ENCODE measurements around the gene ACSL4.
"Not testable (repeated sequence)": the region's sequence is repeated elsewhere in the genome, so short reads cannot be mapped to it uniquely, and the experiment has no call there.

ACSL4 gene

DNA sequence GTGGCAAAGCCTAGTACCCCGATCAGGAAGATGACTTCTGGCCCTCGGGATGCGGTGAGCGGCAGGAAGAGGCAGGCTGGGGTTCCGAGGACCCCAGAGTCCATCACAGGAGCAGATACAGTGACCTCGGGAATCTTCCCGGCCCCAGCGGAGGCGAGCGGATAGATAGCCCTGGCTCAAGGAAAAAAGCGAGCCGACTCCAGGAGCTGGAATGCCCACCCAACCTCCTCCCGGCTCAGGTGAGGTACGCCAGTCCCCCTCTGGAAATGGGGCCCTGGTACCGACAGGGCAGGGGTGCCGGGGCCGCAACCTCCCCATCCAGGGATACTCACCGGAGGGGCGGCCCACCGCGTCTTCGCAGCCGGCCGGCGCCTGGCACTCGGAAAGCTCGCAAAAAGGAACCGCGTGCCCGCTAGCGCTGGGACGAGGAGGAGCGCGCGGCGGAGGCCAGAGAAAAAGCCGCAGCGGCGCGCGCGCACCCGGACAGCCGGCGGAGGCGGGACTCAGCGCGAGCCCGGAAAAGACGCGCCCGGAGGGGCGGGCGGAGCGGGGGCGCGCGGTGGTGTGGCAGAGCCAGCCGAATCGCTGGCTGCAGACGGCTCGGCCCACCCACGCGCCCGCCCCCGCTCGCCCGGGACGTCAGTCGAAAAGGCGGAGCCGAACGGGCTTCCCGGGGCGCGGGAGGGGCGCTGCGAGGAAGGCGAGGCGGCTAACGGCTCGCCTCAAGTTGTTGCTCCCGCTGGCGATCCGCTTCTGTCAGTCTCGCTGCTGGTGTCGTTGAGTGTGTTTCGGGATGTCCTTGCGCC is at the start of gene ACSL4:
Gene ACSL4 (minus strand): TSS at position 451 of the 806 bp plus-strand sequence. CDS start 49,894 bp downstream, outside the sequence.
- DNase-seq: peak; percentile 46

DNA sequence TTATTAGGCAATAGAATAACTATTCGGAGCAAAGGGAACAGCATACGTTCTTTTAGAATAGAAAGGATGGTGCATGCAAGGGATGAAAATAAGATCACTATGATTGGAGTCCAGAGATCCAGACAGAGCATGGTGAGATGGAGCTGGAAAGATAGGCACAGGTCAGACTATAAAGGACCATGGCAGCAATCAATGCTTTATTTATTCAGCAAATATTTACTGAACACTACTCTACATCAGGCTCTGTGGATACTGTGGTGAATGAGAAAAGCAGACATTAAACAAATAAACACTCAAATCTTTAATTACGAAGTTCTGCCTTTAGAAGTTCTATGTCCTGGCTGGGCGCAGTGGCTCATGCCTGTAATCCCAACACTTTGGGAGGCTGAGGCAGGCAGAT is 44.7 kb upstream of the ACSL4 start:
- DNase-seq: no peak

DNA sequence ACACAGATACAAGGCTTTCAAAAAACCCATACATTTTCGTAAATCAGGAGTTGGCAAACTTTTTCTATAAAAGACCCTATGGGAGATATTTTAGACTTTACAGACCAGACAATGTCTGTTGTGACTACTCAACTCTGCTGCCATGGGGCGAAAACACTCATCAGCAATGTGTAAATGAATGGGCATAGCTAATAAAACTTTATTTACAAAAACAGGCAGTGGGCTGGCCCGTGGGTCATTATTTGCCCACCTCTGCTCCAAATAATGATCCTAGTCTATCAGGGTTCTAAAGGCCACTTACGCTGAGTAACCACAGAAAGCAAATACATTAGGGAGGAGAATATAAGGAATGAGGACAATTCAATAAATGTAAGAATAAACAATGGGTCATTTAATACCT is 43.9 kb upstream of the ACSL4 start:
- no peak for DNase-seq

DNA sequence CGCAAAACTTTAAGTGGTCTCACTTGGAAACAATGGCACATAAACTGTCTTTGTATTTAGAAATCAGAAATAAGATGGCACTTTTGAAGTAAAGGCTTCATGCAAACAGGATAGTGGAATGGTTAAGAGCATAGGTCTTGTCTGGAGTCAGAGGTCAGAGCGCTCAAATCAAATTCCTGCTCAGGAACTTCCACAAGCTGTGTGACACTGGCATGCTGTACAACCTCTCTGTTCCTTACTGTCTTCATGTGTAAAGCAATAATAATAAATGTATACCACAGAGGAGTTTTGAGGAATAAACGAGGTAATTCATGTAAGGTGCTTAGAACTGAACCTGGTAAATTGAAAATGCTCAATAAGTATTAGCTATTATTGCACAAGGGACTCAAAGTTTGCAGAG is 43.4 kb upstream of the ACSL4 start:
- no peak for DNase-seq

DNA sequence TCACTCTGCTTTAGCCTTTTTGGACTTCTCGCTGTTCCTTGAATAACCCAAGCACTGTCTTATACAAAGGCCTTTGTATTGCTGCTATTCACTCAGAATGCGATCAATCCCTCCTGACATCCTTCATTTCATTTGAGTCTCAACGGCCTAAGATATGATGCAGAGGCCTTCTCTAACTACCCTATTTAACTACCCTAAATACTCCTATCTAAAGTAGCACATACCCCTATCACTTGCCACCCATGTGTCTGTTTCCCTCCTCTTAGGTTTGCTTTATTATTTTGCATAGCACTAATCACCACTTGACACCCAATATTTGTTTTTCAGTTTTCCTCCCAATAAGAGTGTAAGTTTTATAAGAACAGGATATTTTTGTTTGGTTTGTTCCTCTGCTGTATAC is 42.3 kb upstream of the ACSL4 start:
- no peak for DNase-seq

DNA sequence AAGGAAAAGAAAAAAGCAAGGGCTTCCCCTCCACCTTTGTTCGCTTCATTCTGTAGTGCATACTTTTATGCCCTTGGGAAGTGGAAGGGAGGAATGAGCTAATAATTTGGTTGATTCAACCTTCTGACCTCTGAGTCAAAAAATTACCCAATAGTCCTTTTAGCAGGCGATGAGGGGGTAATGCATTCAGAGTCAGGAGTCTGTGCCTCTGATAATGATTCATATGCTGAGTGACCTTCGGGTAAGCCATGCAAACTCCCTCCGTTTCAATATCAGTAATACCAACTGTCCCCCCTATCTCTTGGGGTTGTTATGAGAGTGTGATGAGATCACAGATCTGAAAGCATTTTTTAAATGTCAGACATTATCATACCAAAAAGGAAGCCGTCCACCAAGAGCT is 41.6 kb upstream of the ACSL4 start:
- DNase-seq: no peak

DNA sequence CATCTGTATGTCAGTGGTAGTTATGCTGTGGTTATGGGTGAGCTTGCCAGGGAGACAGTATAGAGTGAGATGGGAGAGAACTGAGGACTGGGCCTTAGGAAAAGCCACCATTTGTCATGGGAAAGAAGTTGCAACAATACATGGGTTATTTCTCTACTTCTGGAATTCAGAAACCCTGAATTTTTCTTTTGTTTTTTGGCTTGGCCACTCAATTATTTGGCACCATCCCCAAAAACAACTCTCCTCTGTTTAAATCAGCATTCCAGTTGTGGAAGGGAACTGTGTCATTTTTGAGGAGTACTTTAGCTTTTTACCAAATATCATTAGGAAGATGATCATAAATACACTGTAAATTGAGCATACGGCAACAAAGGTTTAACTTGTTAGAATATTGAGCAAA is 41.1 kb upstream of the ACSL4 start:
- DNase-seq: no peak

DNA sequence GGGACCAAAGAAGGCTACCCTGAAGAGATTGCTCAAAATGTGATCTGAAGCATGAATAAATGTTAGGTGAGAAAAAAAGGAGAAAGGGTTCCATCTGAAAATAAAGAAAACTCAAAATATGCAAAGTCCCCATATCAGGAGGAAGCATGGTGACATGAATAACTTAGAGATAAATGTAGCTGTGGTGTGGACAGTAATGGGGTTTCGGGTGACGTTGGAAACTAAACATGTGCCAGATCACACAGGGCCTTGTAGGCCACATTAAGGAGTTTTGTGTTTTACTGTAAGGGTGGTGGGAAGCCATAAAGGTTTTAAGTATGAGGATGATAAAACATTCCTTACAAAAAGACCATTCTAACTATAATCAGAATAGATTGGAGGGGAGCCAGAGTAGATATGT is 40.3 kb upstream of the ACSL4 start:
- no peak for DNase-seq

DNA sequence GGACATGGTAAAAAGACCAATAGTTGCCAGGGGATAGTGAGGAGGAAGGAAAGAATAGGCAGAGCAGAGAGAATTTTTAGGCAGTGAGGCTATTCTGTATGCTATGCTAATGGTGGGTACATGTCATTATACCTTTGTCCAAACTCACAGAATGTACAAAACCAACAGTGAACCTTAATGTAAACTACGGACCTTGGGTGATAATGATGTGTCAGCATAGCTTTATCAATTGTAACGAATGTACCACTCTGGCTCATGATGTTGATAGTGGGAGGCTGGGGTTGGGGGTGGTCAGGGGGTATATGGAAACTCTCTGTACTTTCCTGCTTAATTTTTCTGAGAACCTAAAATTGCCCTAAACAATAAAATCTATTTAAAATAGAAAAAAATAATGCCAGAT is 37.7 kb upstream of the ACSL4 start:
- no peak for DNase-seq

DNA sequence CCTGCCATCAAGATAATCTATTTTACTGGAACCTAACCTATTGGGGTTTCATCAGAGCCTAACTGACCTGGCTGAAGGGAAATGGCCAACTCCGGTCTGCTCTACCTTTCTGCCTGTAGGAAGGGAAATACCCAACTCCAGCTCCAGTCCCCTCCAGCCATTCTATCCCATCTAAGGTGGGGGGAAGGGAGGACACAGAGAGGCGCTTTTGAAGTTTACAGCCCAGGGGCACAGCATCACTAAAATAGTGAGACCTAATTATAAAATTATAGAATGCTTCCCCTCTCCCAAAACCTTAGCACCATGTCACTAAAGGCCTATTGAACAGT is 27.8 kb upstream of the ACSL4 start:
- no peak for DNase-seq

DNA sequence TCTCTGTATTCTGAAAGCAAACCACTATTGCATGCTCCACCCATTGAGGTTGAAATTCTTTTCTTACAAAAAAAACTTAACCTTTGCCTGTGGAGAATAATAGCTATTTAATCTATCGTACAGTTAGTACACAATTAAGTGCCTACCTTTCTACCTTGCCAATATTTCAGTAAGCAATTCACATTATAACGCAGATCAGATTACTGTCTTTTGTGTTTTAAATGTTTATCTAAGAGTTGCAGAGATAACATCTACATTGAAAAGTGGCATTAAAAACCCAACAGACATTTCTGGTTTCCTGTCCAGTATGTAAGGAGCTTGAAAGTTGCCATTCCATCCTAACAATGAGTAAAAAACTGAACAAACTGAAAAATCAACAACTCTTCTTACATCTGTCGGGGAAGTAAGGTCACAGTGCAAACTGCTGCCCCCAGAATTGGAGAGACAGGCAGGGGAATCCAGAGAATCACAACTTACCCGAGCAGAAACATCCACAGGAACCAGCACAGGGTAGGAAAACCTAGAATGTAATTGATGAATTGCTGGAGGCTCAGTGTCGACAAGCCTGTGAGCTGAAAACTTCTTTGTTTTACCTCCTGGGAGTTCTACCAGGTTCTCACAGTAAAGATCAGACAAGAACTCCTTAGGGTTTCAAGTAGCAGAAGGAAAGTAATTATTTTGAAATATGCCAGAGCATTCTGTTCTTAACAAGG is 27.3 kb upstream of the ACSL4 start:
- DNase-seq: no peak

DNA sequence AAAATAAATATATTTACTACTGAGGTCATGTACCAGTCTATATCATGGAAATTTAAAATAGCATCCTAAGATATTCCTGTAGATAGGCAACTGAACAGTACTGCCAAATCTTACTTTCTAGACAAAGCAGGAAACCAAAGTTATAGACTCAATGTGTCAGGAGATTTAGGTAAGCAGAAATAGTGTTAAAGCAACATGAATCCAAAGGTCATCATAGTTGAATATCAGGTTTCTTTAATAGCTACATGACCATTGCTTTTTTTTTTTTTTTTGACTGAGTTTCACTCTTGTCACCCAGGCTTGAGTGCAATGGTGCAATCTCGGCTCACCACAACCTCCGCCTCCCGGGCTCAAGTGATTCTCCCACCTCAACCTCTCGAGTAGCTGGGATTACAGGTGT is 20.2 kb upstream of the ACSL4 start:
- DNase-seq: no peak

DNA sequence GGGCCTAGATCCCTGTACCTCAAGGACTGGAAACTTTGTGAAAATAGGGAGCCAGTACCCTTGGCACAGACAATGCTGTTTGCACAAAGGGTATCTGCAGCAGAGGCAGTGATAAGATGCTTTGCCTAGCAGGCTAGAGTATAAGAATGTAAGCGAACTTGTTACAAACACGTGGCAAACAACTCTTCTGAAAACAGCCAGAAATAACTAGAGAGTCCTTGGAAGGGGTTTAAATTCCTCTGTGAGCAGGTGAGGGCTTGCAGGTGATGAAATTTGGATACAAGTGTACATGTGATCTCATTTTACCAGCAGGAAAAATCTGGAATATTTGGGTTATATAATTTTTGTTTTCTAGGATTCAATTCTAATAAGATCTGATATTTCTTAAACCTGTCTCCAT is 18.6 kb upstream of the ACSL4 start:
- DNase-seq: no peak

DNA sequence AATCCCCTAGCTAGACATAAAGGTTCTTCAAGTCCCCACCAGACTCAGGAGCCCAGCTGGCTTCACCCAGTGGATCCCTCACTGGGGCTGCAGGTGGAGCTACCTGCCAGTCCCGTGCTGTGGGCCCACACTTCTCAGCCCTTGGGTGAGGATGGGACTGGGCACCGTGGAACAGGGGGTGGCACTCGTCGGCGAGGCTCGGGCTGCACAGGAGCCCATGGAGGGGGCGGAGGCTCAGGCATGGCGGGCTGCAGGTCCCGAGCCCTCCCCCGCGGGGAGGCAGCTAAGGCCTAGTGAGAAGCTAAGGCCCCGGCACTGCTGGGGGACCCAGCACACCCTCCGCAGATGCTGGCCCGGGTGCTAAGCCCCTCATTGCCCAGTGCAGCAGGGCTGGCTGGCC is 16.1 kb upstream of the ACSL4 start:
- DNase-seq: no peak

DNA sequence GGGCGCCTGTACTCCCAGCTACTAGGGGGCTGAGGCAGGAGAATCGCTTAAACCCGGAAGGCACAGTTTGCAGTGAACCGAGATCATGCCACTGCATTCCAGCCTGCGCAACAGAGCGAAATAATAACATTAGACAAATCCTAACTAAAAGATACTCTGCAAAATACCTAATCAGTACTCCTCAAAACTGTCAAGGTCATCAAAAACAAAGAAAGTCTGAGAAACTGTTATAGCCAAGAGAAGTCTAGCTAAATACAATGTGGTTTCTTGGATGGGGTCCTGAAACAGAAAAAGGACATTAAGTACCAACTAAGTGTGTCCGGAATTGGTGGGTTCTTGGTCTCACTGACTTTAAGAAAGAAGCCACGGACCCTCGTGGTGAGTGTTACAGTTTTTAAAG is 14.6 kb upstream of the ACSL4 start:
- no peak for DNase-seq

DNA sequence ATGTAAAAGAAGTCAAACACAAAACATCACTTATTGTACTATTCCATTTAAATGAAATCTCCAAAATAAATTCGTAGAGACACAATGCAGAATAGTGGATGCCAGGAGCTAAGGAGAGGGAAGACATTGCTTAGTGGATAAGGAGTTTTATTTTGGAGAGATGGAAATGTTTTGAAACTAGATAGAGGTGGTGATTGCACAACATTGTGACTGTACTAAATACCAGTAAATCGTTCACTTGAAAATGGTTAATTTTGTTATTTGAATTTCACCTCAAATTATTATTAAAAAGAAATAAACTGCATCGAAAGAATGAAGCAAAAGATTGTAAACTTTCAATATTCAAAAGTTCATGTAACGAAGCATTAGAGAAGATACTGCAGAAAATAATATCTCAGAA is 9.7 kb upstream of the ACSL4 start:
- no peak for DNase-seq

DNA sequence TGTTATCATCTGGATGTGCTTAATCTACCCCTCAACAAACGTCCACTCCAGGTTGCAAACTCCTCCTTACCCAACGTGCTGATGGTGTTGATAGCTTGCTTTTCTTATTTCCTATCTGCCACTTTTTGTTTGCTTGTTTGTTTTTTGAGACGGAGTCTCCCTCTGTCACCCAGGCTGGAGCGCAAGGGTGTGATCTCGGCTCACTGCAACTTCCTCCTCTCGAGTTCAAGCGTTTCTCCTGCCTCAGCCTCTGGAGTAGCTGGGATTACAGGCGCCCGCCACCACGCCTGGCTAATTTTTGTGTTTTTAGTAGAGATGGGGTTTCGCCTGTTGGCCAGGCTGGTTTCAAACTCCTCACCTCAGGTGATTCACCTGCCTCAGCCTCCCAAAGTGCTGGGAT is 7.8 kb upstream of the ACSL4 start:
- not testable (repeated sequence) for DNase-seq

DNA sequence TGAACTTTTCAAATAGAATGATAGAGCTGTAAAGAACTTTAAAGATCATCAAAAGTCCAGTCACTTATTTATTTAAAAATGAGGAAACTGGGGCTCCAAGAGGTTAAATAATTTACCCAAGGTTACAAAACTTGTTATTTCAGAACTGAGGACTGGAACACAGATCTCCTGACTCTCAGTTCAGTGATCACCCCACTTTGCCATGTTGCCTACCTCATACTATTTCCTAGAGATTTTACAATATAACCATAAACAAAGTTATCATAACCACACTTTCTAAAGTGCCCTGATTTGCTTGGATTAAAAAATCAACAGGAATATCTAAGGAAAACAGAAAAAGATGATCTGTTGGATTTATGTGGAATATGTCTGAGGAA is 7.4 kb upstream of the ACSL4 start:
- DNase-seq: no peak

DNA sequence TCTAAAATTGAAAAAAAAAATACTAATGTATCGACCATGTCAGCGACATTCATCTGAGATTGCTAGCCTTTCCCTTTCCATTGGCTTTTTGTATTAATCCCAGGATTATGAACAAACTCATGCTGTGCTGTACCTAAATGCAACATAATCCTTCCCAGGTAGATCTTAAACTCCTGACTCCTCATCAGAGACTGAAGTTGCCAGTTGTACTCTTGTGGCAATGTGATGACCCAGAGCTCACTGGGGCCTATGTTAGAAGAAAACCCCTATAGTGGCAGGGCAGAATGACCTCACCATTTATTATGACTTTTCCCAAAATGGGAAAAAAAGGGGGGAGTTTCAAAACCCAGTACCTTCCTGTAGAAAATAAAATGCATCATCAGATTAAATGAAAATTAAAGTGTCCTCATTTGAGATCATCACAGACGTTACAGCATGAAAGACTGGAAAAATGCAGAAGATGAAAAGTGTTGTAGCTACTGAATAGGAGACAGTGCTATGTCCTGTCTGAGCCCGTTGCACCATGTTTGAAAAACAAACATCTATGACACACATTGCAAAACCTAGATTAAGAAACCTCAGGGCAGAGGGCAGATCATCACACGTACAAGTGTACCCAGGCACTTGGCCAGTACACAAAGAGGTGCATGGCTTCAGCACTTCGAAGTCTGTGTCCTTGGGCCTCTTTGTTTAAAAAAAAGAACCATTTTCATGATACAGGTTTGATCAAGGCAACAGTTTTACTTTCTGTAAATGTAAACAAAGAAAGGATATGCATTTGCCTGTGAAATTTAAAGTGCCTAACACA is 6.8 kb upstream of the ACSL4 start:
- no peak for DNase-seq

DNA sequence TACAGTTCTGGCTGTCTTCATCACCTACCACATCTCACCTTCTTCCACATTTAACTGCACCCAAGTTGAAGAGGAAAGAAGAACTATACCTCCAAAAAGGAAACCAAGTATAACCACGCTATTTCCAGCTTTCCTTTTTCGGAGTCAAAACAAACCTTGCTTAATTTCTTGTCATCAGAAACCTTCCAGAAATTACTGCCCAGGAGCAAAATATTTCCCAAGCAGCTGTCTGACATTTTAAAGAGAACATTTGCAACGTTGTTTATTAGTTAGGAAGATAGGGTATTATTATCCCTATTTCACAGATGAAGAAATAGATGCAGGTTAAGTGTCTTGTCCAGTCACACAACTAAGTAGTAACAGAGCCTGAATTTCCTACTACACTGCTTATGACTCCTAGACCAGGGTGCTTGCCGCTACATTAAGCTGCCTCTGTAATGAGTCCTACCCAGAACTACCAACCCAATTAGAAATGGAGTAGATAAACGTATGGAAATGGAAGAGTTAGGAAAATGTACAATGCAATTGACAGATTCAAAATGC is 2.2 kb upstream of the ACSL4 start:
- DNase-seq: no peak

DNA sequence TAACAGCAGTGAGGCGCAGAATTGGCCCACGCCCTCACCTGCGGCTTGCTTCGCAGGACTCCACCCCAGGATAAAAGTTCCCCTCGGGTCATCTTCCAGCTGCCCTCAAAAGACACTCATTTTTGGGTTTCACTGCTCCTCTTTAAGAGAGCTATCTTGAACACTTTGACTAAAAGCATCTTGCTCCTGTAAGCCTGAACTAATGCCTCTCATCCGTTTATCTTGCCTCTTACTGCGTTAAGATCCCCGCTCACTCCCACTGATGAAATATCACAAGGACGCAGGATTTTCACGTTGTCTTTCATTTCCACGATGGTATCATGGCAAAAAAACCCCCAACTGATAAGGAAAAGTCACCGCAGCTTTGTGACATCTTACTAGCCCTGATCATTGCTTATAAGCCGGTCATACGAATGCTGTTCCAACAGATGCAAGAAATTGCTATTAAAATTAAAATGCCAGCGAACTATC is 591 bp upstream of the ACSL4 start:
- no peak for DNase-seq

DNA sequence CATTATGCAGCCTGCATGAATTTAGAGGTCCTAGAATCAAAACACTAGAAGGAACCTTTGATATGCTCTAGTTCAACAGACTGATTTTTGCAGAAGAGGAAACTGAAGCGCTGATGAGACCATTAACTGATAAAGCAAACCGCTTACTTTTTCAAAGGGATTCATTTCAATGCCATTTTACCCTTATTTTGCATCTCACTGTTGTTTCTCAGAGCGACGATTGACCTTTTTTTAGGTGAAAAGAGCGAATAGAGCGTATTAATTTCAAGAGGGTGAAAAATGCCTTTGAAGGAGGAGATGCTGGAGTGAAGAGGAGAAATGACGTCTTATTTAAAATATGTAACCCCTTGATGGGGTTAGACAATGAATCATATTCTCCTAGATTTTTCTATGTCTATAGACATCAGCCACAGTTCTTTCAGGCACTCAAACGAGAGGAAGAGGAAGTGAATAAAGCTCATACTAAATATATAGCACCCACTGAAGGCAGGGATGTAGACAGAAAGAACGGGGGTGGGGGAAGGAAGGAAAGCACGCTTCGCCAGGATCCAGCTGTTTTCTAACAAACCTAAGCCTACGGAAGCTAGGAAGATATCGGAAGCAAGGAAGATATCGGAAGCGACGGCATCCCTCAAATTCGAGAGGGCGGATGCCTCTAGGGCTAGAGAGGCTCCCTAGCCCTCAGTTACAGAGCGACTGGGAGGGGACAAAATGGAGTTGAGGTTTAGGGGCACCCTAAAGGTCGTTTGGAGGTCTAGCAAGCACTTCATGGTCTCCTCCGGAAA is 848 bp downstream of the ACSL4 start:
- no peak for DNase-seq

DNA sequence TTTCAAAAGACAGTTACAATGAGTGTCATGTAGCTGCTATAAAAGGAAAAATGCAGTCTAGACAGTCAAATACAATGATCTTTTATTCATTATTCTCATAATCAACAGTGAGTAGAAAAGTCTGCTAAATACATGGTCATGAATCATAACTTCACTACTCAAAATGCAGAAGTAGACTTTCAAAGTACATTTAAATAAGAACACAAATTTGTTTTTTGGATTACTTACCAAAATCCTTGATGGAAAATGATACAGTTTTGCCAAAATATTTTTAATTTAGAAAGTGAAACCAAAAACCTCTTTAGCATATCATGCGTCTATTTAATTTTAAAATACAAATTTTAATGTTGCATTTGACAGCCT is 4.9 kb downstream of the ACSL4 start:
- DNase-seq: no peak

All from GOT3 (cell line).